Activated T-cell treated with anti-CD3 and anti-CD28 coated beads, Interleukin-2, amount 50 U/mL, for 4 hours (primary cell): ENCODE measurements around the gene EXO1. TPM values are rescaled to one million over a fixed set of nuclear protein-coding genes. Genes with fewer than 3 reads are reported as not detected.

ENCODE experiments used
- ATAC-seq, 2 donors: fragments of 200-7000 bp; cut with Tn5 transposase; one replicate each; pipeline ENCODE4 v1.10.0; 2021
- DNase-seq: peaks from one replicate; pipeline ENCODE4 v3.0.0-alpha.2; 2020
- H3K27me3 Mint-ChIP-seq: one replicate; pipeline ENCODE4 v1.8.0; 2021; ENCODE audit warnings: low read depth, mixed read lengths
- H3K36me3 Mint-ChIP-seq: one replicate; pipeline ENCODE4 v1.8.0; 2022; ENCODE audit warnings: mixed read lengths; ENCODE audit not compliant: insufficient read depth
- H3K4me1 Mint-ChIP-seq: one replicate; pipeline ENCODE4 v1.8.0; 2021; ENCODE audit warnings: low read depth, mixed read lengths
- H3K4me3 Mint-ChIP-seq: one replicate; pipeline ENCODE4 v1.8.0; 2021; ENCODE audit warnings: mild to moderate bottlenecking, moderate library complexity, mixed read lengths
- H3K9me3 Mint-ChIP-seq: one replicate; pipeline ENCODE4 v1.8.0; 2021; ENCODE audit warnings: mixed read lengths
- total RNA-seq, 3 donors: library from RNA; stranded (reverse); gene quantifications; one replicate each; pipeline ENCODE4 v1.2.1, GENCODE V29; 2021

EXO1 gene
- total RNA-seq, 3 donors from 2014 or later: 24.0 to 36.1 (median 25.5) TPM

GRCh38 chr1:241891296-241891695 is 43.3 kb downstream of the EXO1 start:
- H3K9me3 Mint-ChIP-seq: no peaks in the 10 kb centered on the region

GRCh38 chr1:241894016-241894415 is 46.0 kb downstream of the EXO1 start:
- no peaks in the 10 kb centered on the region for H3K4me1 Mint-ChIP-seq
- no peaks in the 10 kb centered on the region for H3K9me3 Mint-ChIP-seq
- ATAC-seq: no peak

More at GRCh38 chr1:241891296-241891695, 43.3 kb downstream of the EXO1 start:
- no peaks in the 10 kb centered on the region for H3K27me3 Mint-ChIP-seq
- no peaks in the 10 kb centered on the region for H3K36me3 Mint-ChIP-seq
- DNase-seq: no peak
- no peak overlapping the region for H3K4me3 Mint-ChIP-seq
- no peaks in the 10 kb centered on the region for H3K4me1 Mint-ChIP-seq
- no peak for ATAC-seq

GRCh38 chr1:241895013-241895412 is 47.0 kb downstream of the EXO1 start:
- Mint-ChIP-seq H3K4me1 (no peaks in the 10 kb centered on the region), H3K4me3 (no peak overlapping the region), H3K27me3 (no peaks in the 10 kb centered on the region), H3K36me3 (no peaks in the 10 kb centered on the region), H3K9me3 (no peaks in the 10 kb centered on the region)
- DNase-seq (no peak), ATAC-seq (no peak)

More at GRCh38 chr1:241894016-241894415, 46.0 kb downstream of the EXO1 start:
- no peaks in the 10 kb centered on the region for H3K36me3 Mint-ChIP-seq
- no peak overlapping the region for H3K4me3 Mint-ChIP-seq
- DNase-seq: no peak
- H3K27me3 Mint-ChIP-seq: no peaks in the 10 kb centered on the region

- Mint-ChIP-seq H3K27me3 (no peaks in the 10 kb centered on the region), H3K4me3 (no peak overlapping the region), H3K36me3 (no peaks in the 10 kb centered on the region), H3K4me1 (no peaks in the 10 kb centered on the region), H3K9me3 (no peaks in the 10 kb centered on the region)
- DNase-seq (no peak), ATAC-seq (no peak)
Measured at GRCh38 chr1:241896670-241896962, 48.6 kb downstream of the EXO1 start.

GRCh38 chr1:241899210-241899609 is 51.2 kb downstream of the EXO1 start:
- ATAC-seq (no peak), DNase-seq (no peak)
- no peaks in the 10 kb centered on the region for H3K27me3 Mint-ChIP-seq
- no peaks in the 10 kb centered on the region for H3K9me3 Mint-ChIP-seq
- H3K4me1 Mint-ChIP-seq: no peaks in the 10 kb centered on the region
- no peak overlapping the region for H3K4me3 Mint-ChIP-seq
- H3K36me3 Mint-ChIP-seq: no peaks in the 10 kb centered on the region

- ATAC-seq (no peak), DNase-seq (no peak)
- Mint-ChIP-seq H3K36me3 (no peaks in the 10 kb centered on the region), H3K27me3 (no peaks in the 10 kb centered on the region), H3K4me1 (no peaks in the 10 kb centered on the region), H3K9me3 (no peaks in the 10 kb centered on the region), H3K4me3 (no peak overlapping the region)
Measured at GRCh38 chr1:241900381-241900780, 52.4 kb downstream of the EXO1 start.

- Mint-ChIP-seq H3K36me3 (no peaks in the 10 kb centered on the region), H3K4me3 (no peak overlapping the region), H3K4me1 (no peaks in the 10 kb centered on the region), H3K27me3 (no peaks in the 10 kb centered on the region), H3K9me3 (no peaks in the 10 kb centered on the region)
- ATAC-seq: no peak
- DNase-seq: no peak
Measured at GRCh38 chr1:241902391-241903065, 54.5 kb downstream of the EXO1 start.

- Mint-ChIP-seq H3K36me3 (no peaks in the 10 kb centered on the region), H3K4me1 (no peaks in the 10 kb centered on the region), H3K9me3 (no peaks in the 10 kb centered on the region), H3K4me3 (no peak overlapping the region), H3K27me3 (no peaks in the 10 kb centered on the region)
- no peak for DNase-seq
- ATAC-seq: no peak
Measured at GRCh38 chr1:241916196-241916595, 68.2 kb downstream of the EXO1 start.

GRCh38 chr1:241917487-241917886 is 69.5 kb downstream of the EXO1 start:
- Mint-ChIP-seq H3K4me1 (no peaks in the 10 kb centered on the region), H3K27me3 (no peaks in the 10 kb centered on the region), H3K36me3 (no peaks in the 10 kb centered on the region), H3K9me3 (no peaks in the 10 kb centered on the region), H3K4me3 (no peak overlapping the region)
- no peak for DNase-seq
- ATAC-seq: no peak

- Mint-ChIP-seq H3K4me1 (no peaks in the 10 kb centered on the region), H3K36me3 (no peaks in the 10 kb centered on the region), H3K9me3 (no peaks in the 10 kb centered on the region), H3K4me3 (no peak overlapping the region), H3K27me3 (no peaks in the 10 kb centered on the region)
- ATAC-seq: no peak
- no peak for DNase-seq
Measured at GRCh38 chr1:241918879-241919278, 70.9 kb downstream of the EXO1 start.

GRCh38 chr1:241924080-241924808 is 76.2 kb downstream of the EXO1 start:
- Mint-ChIP-seq H3K9me3 (no peaks in the 10 kb centered on the region), H3K36me3 (no peaks in the 10 kb centered on the region), H3K4me1 (no peaks in the 10 kb centered on the region), H3K4me3 (no peak overlapping the region), H3K27me3 (peaks cover 2% of the 10 kb centered on the region)
- DNase-seq (no peak), ATAC-seq (no peak)

GRCh38 chr1:241926141-241926540 is 78.1 kb downstream of the EXO1 start:
- ATAC-seq: no peak
- no peak for DNase-seq
- H3K27me3 Mint-ChIP-seq: peaks cover 2% of the 10 kb centered on the region
- H3K36me3 Mint-ChIP-seq: no peaks in the 10 kb centered on the region
- no peaks in the 10 kb centered on the region for H3K9me3 Mint-ChIP-seq
- H3K4me1 Mint-ChIP-seq: no peaks in the 10 kb centered on the region
- no peak overlapping the region for H3K4me3 Mint-ChIP-seq

GRCh38 chr1:241927321-241927720 is 79.3 kb downstream of the EXO1 start:
- H3K36me3 Mint-ChIP-seq: no peaks in the 10 kb centered on the region
- DNase-seq (no peak), ATAC-seq (no peak)
- H3K4me1 Mint-ChIP-seq: no peaks in the 10 kb centered on the region
- H3K9me3 Mint-ChIP-seq: no peaks in the 10 kb centered on the region
- peaks cover 2% of the 10 kb centered on the region for H3K27me3 Mint-ChIP-seq
- H3K4me3 Mint-ChIP-seq: no peak overlapping the region

GRCh38 chr1:241932845-241933244 is 84.8 kb downstream of the EXO1 start:
- DNase-seq: no peak
- Mint-ChIP-seq H3K9me3 (no peaks in the 10 kb centered on the region), H3K36me3 (no peaks in the 10 kb centered on the region), H3K27me3 (peaks cover 8% of the 10 kb centered on the region), H3K4me3 (no peak overlapping the region), H3K4me1 (no peaks in the 10 kb centered on the region)
- ATAC-seq: no peak

GRCh38 chr1:241934201-241934848 is 86.3 kb downstream of the EXO1 start:
- no peaks in the 10 kb centered on the region for H3K4me1 Mint-ChIP-seq

More at GRCh38 chr1:241934201-241934848, 86.3 kb downstream of the EXO1 start:
- peaks cover 8% of the 10 kb centered on the region for H3K27me3 Mint-ChIP-seq
- no peaks in the 10 kb centered on the region for H3K36me3 Mint-ChIP-seq
- no peak overlapping the region for H3K4me3 Mint-ChIP-seq
- ATAC-seq: no peak
- DNase-seq: no peak
- peaks cover 6% of the 10 kb centered on the region for H3K9me3 Mint-ChIP-seq
